A673 (cell line): ENCODE results near the gene ELOB. TPM values are rescaled to one million over a fixed set of nuclear protein-coding genes. Genes with fewer than 3 reads are reported as not detected.

Source experiments
- BruUV-seq: library from RNA; stranded (reverse); fragments of 400-500 nt; replicated peaks from 2 replicates; lab custom pipeline; 2021; lab: Mats Ljungman, UMichigan
- CTCF ChIA-PET: fragments of 300-600 bp; sonication (Branson Sonifier 250); formaldehyde crosslinking; loops from one replicate; lab custom pipeline; 2022; ENCODE audit warnings: antibody characterized with exemption; lab: Charles Lee
- POLR2A ChIA-PET: fragments of 300-600 bp; sonication (Branson Sonifier 250); formaldehyde crosslinking; loops from one replicate; lab custom pipeline; 2022; ENCODE audit warnings: antibody characterized with exemption; ENCODE audit not compliant: low non-redundant PET; lab: Charles Lee
- DNase-seq: peaks from one replicate; pipeline ENCODE4 v3.0.0-alpha.2; 2015; ENCODE audit warnings: low spot score
- H3K27ac ChIP-seq: fragments of 200-600 bp; sonication (generic); 2 replicates; pipeline ENCODE4 v1.5.1; 2016; ENCODE audit warnings: mixed run types, low read depth, mild to moderate bottlenecking, mixed read lengths, antibody characterized with exemption, low read length; ENCODE audit not compliant: poor library complexity, severe bottlenecking
- H3K27me3 ChIP-seq: fragments of 200-600 bp; sonication (generic); replicated peaks from 2 replicates; pipeline ENCODE4 v1.6.1; 2017; ENCODE audit warnings: mixed run types, low read depth, mild to moderate bottlenecking, mixed read lengths, antibody characterized with exemption, low read length; ENCODE audit not compliant: insufficient read depth, poor library complexity
- H3K36me3 ChIP-seq: fragments of 200-600 bp; sonication (generic); 2 replicates; pipeline ENCODE4 v1.6.1; 2016; ENCODE audit warnings: mixed run types, mild to moderate bottlenecking, mixed read lengths, antibody characterized with exemption, low read length; ENCODE audit not compliant: insufficient read depth, poor library complexity, severe bottlenecking
- H3K4me1 ChIP-seq: fragments of 200-600 bp; sonication (generic); 2 replicates; pipeline ENCODE4 v1.6.1; 2017; ENCODE audit warnings: mixed run types, mild to moderate bottlenecking, mixed read lengths, antibody characterized with exemption, low read length; ENCODE audit not compliant: insufficient read depth, poor library complexity, severe bottlenecking
- H3K4me3 ChIP-seq: fragments of 200-600 bp; sonication (generic); 2 replicates; pipeline ENCODE4 v1.5.1; 2016; ENCODE audit warnings: low read depth, mixed run types, mild to moderate bottlenecking, mixed read lengths, low read length; ENCODE audit not compliant: poor library complexity, severe bottlenecking
- H3K9me3 ChIP-seq: fragments of 200-600 bp; sonication (generic); 2 replicates; pipeline ENCODE4 v1.6.1; 2016; ENCODE audit warnings: mixed run types, low read depth, mild to moderate bottlenecking, mixed read lengths, antibody characterized with exemption, low read length; ENCODE audit not compliant: poor library complexity, severe bottlenecking
- EZH2 ChIP-seq: fragments of 200-600 bp; sonication (generic); IDR thresholded peaks from 2 replicates; pipeline ENCODE4 v1.6.1; 2017; ENCODE audit warnings: borderline replicate concordance, low read depth, mild to moderate bottlenecking, mixed read lengths, antibody characterized with exemption, low read length; ENCODE audit not compliant: poor library complexity, severe bottlenecking
- intact Hi-C: fragments of 100-400 bp; cut with micrococcal nuclease; formaldehyde crosslinking; loops from one replicate; pipeline ENCODE4 v1.10.0; 2022; ENCODE audit not compliant: unreplicated experiment
- total RNA-seq: library from RNA; stranded (reverse); gene quantifications from 2 replicates; pipeline ENCODE4 v1.2.3, GENCODE V29; 2021
- TF ChIP-seq, protein P1 (sequence below): fragments of 300-800, 200-600 bp; sonication (generic); conservative IDR thresholded peaks from 2 replicates; pipeline ENCODE4 v1.5.1; 2017; ENCODE audit warnings: low read depth, mild to moderate bottlenecking, antibody characterized with exemption, low read length, moderate library complexity, mixed read lengths

The ELOB gene
- total RNA-seq, 1 experiment from 2014 or later, result 188 TPM

GRCh38 chr16:2792940-2793339 lies 15.9 kb upstream of the ELOB start:
- H3K9me3 ChIP-seq, result no peaks in the 10 kb centered on the region
- DNase-seq, result no peak
- no peak overlapping the region for H3K27ac ChIP-seq
- intact Hi-C loops, result no loop called here
- no peaks in the 10 kb centered on the region for H3K36me3 ChIP-seq
- no TSS peak for BruUV-seq
- ChIA-PET POLR2A (no interaction called here), CTCF (no interaction called here)
- no peak for TF ChIP-seq EZH2
- peaks cover 50% of the 10 kb centered on the region for H3K27me3 ChIP-seq
- H3K4me3 ChIP-seq, result no peak overlapping the region
- no peaks in the 10 kb centered on the region for H3K4me1 ChIP-seq

DNA sequence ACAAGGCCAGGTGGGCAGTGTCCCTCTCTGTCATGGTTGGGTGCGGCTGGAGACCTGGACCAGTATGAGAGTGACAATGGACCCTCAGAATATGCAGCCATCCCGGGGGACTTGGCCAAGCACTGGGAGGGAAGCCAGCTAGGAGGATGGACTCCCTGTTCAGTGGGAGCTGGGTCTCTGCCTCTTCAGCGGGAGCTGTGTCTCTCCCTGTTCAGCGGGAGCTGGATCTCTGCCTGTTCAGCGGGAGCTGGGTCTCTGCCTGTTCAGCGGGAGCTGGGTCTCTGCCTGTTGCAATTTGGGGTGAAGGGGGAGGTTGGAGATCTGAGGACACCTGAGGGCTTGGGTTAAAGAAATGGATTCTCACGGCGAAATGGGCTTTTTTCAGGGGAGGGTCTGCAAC lies 14.1 kb upstream of the ELOB start:
- no peak overlapping the region for H3K27ac ChIP-seq
- no peaks in the 10 kb centered on the region for H3K36me3 ChIP-seq
- CTCF ChIA-PET, result no interaction called here
- peaks cover 61% of the 10 kb centered on the region for H3K27me3 ChIP-seq
- POLR2A ChIA-PET, result no interaction called here
- no TSS peak for BruUV-seq
- no peaks in the 10 kb centered on the region for H3K4me1 ChIP-seq
- DNase-seq, result no peak
- no peak overlapping the region for H3K4me3 ChIP-seq
- H3K9me3 ChIP-seq, result no peaks in the 10 kb centered on the region
- intact Hi-C loops, result no loop called here
- no peak for TF ChIP-seq EZH2
- TF ChIP-seq, protein P1, sequence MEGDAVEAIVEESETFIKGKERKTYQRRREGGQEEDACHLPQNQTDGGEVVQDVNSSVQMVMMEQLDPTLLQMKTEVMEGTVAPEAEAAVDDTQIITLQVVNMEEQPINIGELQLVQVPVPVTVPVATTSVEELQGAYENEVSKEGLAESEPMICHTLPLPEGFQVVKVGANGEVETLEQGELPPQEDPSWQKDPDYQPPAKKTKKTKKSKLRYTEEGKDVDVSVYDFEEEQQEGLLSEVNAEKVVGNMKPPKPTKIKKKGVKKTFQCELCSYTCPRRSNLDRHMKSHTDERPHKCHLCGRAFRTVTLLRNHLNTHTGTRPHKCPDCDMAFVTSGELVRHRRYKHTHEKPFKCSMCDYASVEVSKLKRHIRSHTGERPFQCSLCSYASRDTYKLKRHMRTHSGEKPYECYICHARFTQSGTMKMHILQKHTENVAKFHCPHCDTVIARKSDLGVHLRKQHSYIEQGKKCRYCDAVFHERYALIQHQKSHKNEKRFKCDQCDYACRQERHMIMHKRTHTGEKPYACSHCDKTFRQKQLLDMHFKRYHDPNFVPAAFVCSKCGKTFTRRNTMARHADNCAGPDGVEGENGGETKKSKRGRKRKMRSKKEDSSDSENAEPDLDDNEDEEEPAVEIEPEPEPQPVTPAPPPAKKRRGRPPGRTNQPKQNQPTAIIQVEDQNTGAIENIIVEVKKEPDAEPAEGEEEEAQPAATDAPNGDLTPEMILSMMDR, result no peak

- no peak overlapping the region for H3K4me3 ChIP-seq
- DNase-seq, result no peak
- ChIA-PET POLR2A (no interaction called here), CTCF (interaction anchor here (0.5 to 0.7 kb wide), 2 partner anchors 48 to 71 kb away, joined by 3 to 5 read pairs; no protein-coding TSS in a partner anchor)
- no peak overlapping the region for H3K27ac ChIP-seq
- H3K4me1 ChIP-seq, result no peaks in the 10 kb centered on the region
- intact Hi-C loops, result no loop called here
- TF ChIP-seq, protein P1, result no peak
- TF ChIP-seq EZH2, result no peak
- no peaks in the 10 kb centered on the region for H3K9me3 ChIP-seq
- peaks cover 66% of the 10 kb centered on the region for H3K27me3 ChIP-seq
- no peaks in the 10 kb centered on the region for H3K36me3 ChIP-seq
- BruUV-seq, result no TSS peak
Measured at GRCh38 chr16:2790631-2791030, 13.6 kb upstream of the ELOB start.

GRCh38 chr16:2787961-2788360 lies 10.9 kb upstream of the ELOB start:
- no peaks in the 10 kb centered on the region for H3K4me1 ChIP-seq
- CTCF ChIA-PET, result no interaction called here
- no peak overlapping the region for H3K4me3 ChIP-seq
- no peak for DNase-seq
- POLR2A ChIA-PET, result no interaction called here
- H3K27ac ChIP-seq, result no peak overlapping the region
- H3K9me3 ChIP-seq, result no peaks in the 10 kb centered on the region
- no TSS peak for BruUV-seq
- intact Hi-C loops, result no loop called here
- H3K36me3 ChIP-seq, result no peaks in the 10 kb centered on the region
- TF ChIP-seq EZH2, result no peak
- TF ChIP-seq, protein P1, result no peak
- H3K27me3 ChIP-seq, result peaks cover 69% of the 10 kb centered on the region
